Right ventricle myocardium inferior (tissue), 1 donor: ENCODE measurements around the gene CRX. TPM values are rescaled to one million over a fixed set of nuclear protein-coding genes. Genes with fewer than 3 reads are reported as not detected.
"Not testable (repeated sequence)": the region's sequence is repeated elsewhere in the genome, so short reads cannot be mapped to it uniquely, and the experiment has no call there.

ENCODE experiments used
- ATAC-seq: fragments of 200-7000 bp; cut with Tn5 transposase; one replicate; pipeline ENCODE4 v1.9.1; 2020; ENCODE audit warnings: mild to moderate bottlenecking, moderate library complexity
- DNase-seq: peaks from one replicate; pipeline ENCODE4 v3.0.0; 2021; ENCODE audit errors: missing footprints
- intact Hi-C: fragments of 100-400 bp; cut with DNase I; formaldehyde crosslinking; loops from one replicate; pipeline ENCODE4 v1.11.0; 2022
- total RNA-seq: library from RNA; stranded (reverse); fragmentation: NEBNext Ultra II Directional; extraction: Animal tissue kit (Norgen Biotek cat#: 25700); gene quantifications from one replicate; pipeline ENCODE4 v1.2.1, GENCODE V29; 2021
- donor health status: DM: no; HTN: yes; CAD: no; lungs with severe emphysema.

Gene CRX
- total RNA-seq, 1 donor from 2014 or later, result not detected

- DNase-seq, result no peak
- ATAC-seq, result no peak
- intact Hi-C loops, result no loop called here
Measured at GRCh38 chr19:47848823-47849473, 27.2 kb downstream of the CRX start.

DNA sequence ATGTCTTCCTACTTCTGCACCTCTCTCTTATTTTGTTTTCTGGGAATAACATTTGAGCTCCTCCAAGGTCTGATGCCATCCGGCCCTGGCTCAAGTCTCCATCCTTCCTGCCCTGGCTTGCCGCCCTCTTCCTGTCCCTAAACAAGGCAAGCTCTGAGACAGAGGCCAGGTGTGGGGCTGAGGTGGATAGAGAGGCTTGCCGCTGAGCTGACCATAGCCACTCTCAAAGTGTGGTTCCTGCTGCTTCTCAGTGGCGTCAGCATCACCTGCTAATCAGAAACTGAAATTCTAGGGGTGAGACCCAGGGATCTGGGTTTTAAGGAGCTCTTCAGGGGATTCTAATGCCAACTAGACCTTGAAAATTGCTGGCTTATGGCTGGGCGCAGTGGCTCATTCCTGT, 31.3 kb downstream of the CRX start:
- intact Hi-C loops, result no loop called here
- DNase-seq, result no peak
- ATAC-seq, result no peak

- intact Hi-C loops, result no loop called here
- no peak for DNase-seq
- ATAC-seq, result no peak
Measured at GRCh38 chr19:47854459-47854858, 32.7 kb downstream of the CRX start.

- intact Hi-C loops, ATAC-seq, DNase-seq: not testable (repeated sequence)
Measured at GRCh38 chr19:47858231-47858630, 36.5 kb downstream of the CRX start.

- DNase-seq, intact Hi-C loops, ATAC-seq: not testable (repeated sequence)
Measured at GRCh38 chr19:47858646-47859285, 37.0 kb downstream of the CRX start, which contains the start of gene TPRX2. TSS of gene TPRX2 (plus strand) at chr19:47859235. CDS start at chr19:47859247, 12 bp downstream.

- intact Hi-C loops, result loop anchor here (5.0 kb wide), 1 partner anchor 48 kb away; no protein-coding TSS in a partner anchor
- not testable (repeated sequence) for ATAC-seq, DNase-seq
Measured at GRCh38 chr19:47859838-47860237, 38.1 kb downstream of the CRX start.

GRCh38 chr19:47860602-47861297, 39.0 kb downstream of the CRX start:
- intact Hi-C loops, result loop anchor here (5.0 kb wide), 1 partner anchor 48 kb away; no protein-coding TSS in a partner anchor
- no peak for ATAC-seq

GRCh38 chr19:47861630-47862029, 39.9 kb downstream of the CRX start:
- no peak for DNase-seq

More at GRCh38 chr19:47860602-47861297, 39.0 kb downstream of the CRX start:
- no peak for DNase-seq

GRCh38 chr19:47863514-47863936, 41.8 kb downstream of the CRX start:
- intact Hi-C loops, result loop anchor here (5.0 kb wide), 1 partner anchor 51 kb away; no protein-coding TSS in a partner anchor
- ATAC-seq (peak; percentile 93), DNase-seq (peak; percentile 90)

More at GRCh38 chr19:47861630-47862029, 39.9 kb downstream of the CRX start:
- intact Hi-C loops, result loop anchor here (5.0 kb wide), 1 partner anchor 49 kb away; no protein-coding TSS in a partner anchor
- no peak for ATAC-seq

DNA sequence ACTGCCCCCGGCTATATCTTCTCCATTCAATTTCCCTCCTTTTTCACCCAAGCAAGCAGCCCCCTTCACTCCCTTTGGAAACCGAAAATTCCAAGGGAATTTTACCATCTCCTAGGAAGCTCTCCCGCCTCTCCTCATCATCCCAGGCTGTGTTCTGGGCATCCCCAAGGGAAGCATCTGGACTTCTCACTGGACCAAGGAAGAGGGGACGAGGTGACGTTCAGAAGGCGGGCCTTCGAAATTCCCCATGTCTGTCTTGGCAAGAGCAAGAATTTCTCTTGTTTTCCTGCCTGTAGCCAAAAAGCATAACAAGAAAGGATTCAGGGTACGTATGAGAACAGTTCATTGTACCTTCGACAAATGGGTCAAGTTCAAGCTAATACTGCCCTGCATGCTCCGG, 43.4 kb downstream of the CRX start:
- no peak for DNase-seq
- intact Hi-C loops, result no loop called here
- no peak for ATAC-seq

DNA sequence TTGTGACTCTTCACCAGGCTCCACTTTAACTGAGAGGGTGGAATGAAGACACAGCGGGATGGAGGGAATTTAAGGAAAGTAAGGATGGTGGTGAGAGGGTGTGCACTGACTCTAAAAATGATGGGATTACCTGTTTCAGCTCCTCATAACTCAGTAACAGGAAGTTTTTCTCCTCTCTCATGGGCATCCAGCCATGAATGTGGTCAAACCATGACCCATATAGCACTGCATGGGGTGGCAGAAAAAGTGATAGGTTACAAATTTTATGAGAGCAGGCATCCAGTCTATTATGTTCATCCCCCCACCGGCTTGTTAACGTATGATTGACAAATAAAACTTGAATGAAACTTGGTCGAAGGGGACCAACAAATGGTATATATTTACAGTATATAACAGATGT, 57.2 kb downstream of the CRX start:
- intact Hi-C loops, result no loop called here
- ATAC-seq, result no peak
- no peak for DNase-seq

- ATAC-seq, intact Hi-C loops, DNase-seq: not testable (repeated sequence)
Measured at GRCh38 chr19:47879385-47879784, 57.6 kb downstream of the CRX start.

GRCh38 chr19:47881757-47882156, 60.0 kb downstream of the CRX start:
- no peak for DNase-seq
- intact Hi-C loops, result no loop called here
- no peak for ATAC-seq

DNA sequence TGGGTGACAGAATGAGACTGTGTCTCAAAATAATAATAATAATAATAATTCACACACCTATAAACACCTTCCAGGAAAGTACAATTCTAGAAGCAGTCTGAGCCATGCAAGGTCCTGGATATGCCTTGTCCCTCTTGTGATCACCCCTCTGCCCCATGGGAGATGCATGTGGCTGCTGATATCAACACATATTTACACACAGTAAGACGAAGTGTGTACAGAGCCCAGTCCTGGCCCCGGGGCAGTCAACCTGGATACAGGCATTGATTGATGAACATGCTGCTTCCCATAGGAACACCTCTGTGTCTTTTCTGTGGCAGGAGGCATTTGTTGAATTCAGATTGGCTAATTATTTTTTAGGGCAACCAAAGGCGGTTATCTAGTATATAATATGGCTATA, 61.2 kb downstream of the CRX start:
- DNase-seq, result no peak
- ATAC-seq, result no peak
- intact Hi-C loops, result no loop called here

- ATAC-seq, result no peak
- intact Hi-C loops, result no loop called here
- no peak for DNase-seq
Measured at GRCh38 chr19:47885067-47885463, 63.3 kb downstream of the CRX start.

DNA sequence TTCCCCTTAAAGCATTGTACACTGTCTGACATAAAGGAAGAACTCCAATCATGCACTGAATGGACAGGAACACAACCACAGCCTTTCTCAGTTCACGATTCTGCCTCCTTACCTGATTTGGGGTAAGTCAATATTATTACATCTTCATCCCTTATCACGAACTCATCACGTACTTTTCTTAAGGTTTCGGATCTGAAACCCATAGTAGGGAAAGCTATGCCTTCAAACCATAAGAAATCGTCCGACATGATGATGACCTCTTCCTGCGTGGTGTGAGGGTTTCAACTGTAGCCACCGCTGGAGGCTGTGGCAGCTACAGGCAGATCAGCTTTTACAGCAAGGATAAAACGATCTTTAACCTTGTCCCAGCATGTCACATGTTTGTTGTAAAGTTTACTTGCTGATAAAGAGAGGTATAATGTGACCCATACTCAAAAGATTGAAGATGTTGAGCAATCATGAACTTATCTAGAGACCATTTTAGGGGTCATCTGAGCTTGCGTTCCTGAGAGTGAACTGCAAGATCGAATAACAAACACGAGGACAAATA, 64.3 kb downstream of the CRX start, which contains the start of gene SULT2A1:
Gene SULT2A1 (minus strand): TSS at position 306 of the 550 bp plus-strand sequence. CDS start 58 bp downstream, at position 248.
- ATAC-seq (no peak), DNase-seq (no peak)
- intact Hi-C loops, result no loop called here

- ATAC-seq (no peak), DNase-seq (no peak)
- intact Hi-C loops, result no loop called here
Measured at GRCh38 chr19:47890865-47891621, 69.3 kb downstream of the CRX start.

GRCh38 chr19:47891622-47891922, 69.8 kb downstream of the CRX start:
- intact Hi-C loops, result no loop called here
- no peak for DNase-seq
- no peak for ATAC-seq
